GM18526 (cell line): Measurements from ENCODE around the gene NLK.

ENCODE experiments used
- POLR2A ChIP-seq: IDR thresholded peaks from 3 replicates; pipeline ENCODE4 v1.6.1; 2011; ENCODE audit not compliant: insufficient read length; ENCODE audit errors: extremely low read depth

NLK gene

DNA sequence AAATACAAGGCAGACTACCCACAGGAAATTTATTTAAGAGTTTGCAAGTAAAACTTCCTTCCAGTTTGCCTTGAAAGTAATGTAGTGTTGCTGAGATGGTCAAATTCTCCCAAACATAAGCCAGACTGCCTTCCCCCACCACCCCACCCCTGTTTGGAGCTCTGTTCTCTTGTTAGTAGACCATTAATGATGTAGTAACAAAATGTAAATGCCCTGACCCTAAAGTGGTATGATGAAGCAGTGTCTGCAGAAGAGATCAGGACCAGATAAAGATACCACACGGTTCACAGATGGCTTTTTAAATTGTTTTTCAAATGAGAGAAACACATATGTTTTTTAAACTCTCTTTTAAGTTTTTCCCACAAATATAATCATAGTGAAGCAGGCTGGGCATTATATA lies 140.1 kb downstream of the NLK start:
- no peak for TF ChIP-seq POLR2A

DNA sequence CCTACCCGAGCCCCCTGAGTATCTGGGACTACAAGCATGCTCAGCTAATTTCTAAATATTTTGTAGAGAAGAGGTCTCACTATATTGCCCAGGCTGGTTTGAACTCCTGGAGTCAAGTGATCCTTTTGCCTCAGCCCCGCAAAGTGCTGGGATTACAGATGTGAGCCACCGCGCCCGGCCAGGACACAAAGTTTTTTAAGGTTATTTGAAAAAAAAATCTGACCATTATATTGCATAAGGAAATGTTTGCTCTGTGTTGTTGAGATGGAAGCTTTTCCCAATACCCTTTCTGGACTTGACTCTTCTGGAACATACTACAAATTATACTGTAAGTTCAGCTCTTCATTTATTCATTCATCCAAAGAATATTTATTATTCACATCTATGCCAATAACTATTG lies 143.2 kb downstream of the NLK start:
- no peak for TF ChIP-seq POLR2A

DNA sequence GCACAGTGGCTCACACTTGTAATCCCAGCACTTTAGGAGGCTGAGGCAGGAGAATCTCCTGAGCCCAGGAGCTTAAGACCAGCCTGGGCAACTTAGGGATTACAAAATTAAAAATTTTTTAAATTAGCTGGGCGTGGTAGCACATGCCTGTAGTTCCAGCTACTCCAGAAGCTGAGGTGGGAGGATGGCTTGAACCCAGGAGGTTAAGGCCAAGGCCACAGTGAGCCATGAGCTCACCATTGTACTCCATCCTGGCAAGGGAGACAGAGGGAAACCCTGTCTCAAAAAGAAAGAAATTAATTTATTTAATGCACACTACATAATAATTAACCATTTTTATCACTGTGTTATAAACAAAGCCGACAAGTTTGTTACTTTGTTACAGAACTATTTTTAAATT lies 145.5 kb downstream of the NLK start:
- no peak for TF ChIP-seq POLR2A

GRCh38 chr17:28188841-28189263 lies 146.4 kb downstream of the NLK start:
- no peak for TF ChIP-seq POLR2A

DNA sequence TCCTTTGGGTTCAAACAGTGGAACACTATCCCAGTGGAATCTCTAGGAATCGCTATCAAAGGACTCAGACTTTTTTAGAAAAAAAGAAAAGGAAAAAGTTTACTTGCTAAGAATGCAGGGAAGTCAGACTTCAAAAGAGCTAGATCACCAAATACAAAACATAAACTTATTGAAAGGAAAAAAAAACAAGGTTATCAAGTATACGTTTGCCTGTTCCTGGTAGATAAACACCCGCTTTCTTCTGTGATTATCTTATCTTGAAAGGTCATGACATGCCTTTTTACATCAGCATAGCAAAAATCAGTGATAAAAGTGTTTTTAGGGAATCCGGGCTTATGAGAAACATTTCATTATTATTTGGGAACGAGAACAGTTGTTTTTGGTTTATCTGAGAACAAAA lies 147.2 kb downstream of the NLK start:
- TF ChIP-seq POLR2A = no peak

DNA sequence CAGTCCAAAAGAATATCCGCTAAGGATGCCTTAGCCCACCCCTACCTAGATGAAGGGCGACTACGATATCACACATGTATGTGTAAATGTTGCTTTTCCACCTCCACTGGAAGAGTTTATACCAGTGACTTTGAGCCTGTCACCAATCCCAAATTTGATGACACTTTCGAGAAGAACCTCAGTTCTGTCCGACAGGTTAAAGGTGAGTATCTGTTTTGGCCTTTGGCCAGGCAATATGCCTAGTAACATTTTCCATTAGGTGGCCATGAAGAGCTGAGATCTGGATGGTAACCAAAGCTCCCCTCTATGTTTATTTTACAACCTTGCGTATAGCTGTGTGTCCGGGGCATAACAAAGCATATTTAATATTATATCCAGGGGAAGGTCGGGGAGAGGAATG lies 148.5 kb downstream of the NLK start:
- no peak for TF ChIP-seq POLR2A

GRCh38 chr17:28193241-28193640 lies 150.8 kb downstream of the NLK start:
- no peak for TF ChIP-seq POLR2A

- no peak for TF ChIP-seq POLR2A
These were observed 151.9 kb downstream of the NLK start for GRCh38 chr17:28194382-28194781.

DNA sequence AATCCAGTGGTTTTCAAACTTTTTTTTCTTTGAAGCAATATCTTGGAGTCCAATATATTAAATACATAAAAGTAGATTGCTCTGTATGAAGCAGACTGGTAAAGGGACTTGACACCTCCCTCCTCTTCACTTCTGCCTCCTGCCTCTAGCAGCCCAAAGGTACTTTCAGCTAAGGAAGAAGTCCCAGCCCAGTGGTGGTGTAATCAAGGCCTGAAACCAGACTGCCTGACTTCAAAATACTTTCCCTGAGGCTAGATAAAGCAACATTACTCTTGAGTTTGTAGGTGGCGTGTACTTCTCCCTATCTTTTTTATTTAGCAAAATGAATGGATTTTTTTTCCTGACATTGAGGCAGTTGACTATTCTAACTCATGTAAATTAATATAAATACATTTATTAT lies 154.2 kb downstream of the NLK start:
- TF ChIP-seq POLR2A = no peak

- TF ChIP-seq POLR2A = no peak
These were observed 156.6 kb downstream of the NLK start for GRCh38 chr17:28199115-28199514.

DNA sequence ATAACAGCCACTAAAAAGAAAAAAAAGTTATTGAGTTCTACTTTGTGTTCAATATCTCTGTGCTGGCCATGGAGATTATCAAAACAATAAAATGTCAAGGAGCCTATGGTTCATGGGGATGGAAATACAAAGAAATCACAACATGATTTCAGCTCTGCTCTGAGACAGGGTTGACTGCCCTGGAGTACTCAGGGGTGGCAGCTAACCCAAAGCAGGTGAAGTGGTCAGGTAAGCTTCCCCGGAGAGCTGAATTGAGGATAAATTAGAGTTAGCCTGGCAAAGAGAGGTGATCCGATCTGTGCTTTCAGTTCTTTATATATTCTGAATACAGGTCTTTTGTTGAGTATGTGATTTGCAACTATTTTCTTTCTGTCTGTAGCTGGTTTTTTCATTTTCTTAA lies 157.3 kb downstream of the NLK start:
- TF ChIP-seq POLR2A = no peak

- TF ChIP-seq POLR2A = no peak
These were observed 158.8 kb downstream of the NLK start for GRCh38 chr17:28201315-28201714.

DNA sequence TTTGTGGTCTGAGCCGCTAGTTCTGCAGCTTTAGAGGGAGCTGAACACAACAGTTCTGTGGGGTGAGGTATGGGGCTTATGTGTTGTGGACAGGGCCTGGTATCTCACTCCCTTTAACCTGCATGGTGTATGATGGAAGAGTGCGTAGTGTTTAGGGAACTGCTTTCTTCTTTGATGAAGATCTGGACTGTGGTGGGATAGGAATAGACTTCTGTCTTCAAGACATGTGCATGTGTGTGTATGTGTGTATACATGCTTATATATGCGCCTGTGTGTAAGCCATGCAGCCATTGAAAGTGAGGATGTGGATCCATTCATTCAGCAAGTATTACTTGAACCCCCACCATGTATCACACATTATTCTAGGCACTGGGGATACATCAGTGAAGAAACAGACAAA lies 161.8 kb downstream of the NLK start:
- no peak for TF ChIP-seq POLR2A

DNA sequence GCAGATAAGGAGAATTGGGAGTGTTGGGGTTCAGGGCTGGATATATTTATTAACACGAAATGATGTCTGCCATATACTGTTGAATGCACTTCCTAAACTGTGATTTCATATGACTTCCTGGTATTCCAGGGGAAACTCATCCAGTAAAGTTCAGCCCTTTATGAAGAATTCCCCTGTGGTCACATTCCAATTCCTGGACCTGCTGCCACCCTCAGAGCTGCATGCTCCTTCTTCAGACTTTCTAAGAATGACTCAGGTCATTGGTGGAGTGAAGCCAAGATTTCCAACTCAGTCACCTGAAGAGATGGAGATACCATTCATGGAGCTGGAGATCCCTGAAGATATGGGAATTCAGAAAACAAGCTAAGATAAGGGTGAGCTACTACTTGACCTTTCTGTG lies 162.3 kb downstream of the NLK start:
- TF ChIP-seq POLR2A = no peak

GRCh38 chr17:28206292-28206691 lies 163.8 kb downstream of the NLK start:
- TF ChIP-seq POLR2A = no peak

DNA sequence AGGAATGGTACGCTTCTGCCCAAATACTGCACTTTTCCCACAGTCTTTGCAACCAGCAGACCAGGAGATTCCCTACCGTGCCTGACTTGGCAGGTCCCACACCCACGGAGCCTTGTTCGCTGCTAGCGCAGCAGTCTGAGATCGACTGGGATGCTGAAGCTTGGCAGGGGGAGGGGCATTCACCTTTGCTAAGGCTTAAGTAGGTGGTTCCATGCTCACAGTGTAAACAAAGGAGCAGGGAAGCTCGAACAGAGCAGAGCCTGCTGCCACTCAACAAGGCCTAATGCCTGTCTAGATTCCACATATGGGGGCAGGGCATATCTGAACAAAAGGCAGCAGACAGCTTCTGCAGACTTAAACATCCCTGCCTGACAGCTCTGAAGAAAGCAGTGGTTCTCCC lies 169.3 kb downstream of the NLK start:
- TF ChIP-seq POLR2A = no peak

- TF ChIP-seq POLR2A = no peak
These were observed 173.6 kb downstream of the NLK start for GRCh38 chr17:28216052-28216451.

DNA sequence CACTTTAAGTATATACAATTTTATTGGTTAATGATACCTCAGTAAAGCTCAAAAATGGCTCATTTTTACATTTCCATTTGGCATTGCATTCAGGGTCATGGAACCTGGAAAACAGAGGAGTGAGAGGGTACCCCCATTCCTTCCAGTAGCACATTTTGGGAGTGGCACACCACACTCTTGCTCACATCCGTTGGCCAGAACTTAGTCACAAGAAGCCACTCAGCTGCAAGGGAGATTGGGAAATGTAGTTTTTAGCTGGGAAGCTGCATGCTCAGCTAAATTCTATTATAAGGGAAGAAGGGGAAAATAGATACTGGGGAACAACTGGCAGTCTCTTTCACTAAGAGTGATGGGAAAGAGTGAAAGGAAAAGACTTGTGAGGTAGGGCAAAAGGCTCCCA lies 174.1 kb downstream of the NLK start:
- TF ChIP-seq POLR2A = no peak

- no peak for TF ChIP-seq POLR2A
These were observed 177.3 kb downstream of the NLK start for GRCh38 chr17:28219771-28220170.
